Activated CD4-positive, alpha-beta T cell treated with anti-CD3 and anti-CD28 coated beads, Interleukin-2, amount 10 ng/mL, durations not matched to agents 7 days and 5 days (primary cell): ENCODE data around the gene ZNF273. TPM values are rescaled to one million over a fixed set of nuclear protein-coding genes. Genes with fewer than 3 reads are reported as not detected.
"Not testable (repeated sequence)": the region's sequence is repeated elsewhere in the genome, so short reads cannot be mapped to it uniquely, and the experiment has no call there.

Experiments used
- CTCF ChIA-PET: fragments of 350-600 bp; sonication (Branson Sonifier 250); formaldehyde crosslinking; loops from one replicate; lab custom pipeline; 2021; ENCODE audit warnings: antibody characterized with exemption; lab: Charles Lee
- POLR2A ChIA-PET: fragments of 350-600 bp; sonication (Branson Sonifier 250); formaldehyde crosslinking; loops from one replicate; lab custom pipeline; 2021; ENCODE audit warnings: antibody characterized with exemption; lab: Charles Lee
- DNase-seq: peaks from one replicate; pipeline ENCODE4 v3.0.0-alpha.2; 2020
- H3K27ac Mint-ChIP-seq: one replicate; pipeline ENCODE4 v1.8.0; 2021; ENCODE audit warnings: mild to moderate bottlenecking, moderate library complexity, mixed read lengths
- H3K27me3 Mint-ChIP-seq: one replicate; pipeline ENCODE4 v1.8.0; 2021; ENCODE audit warnings: mixed read lengths
- H3K36me3 Mint-ChIP-seq: one replicate; pipeline ENCODE4 v1.8.0; 2021; ENCODE audit warnings: low read depth, mixed read lengths
- H3K4me1 Mint-ChIP-seq: one replicate; pipeline ENCODE4 v1.8.0; 2021; ENCODE audit warnings: mixed read lengths
- H3K4me3 Mint-ChIP-seq: one replicate; pipeline ENCODE4 v1.8.0; 2021; ENCODE audit warnings: mild to moderate bottlenecking, moderate library complexity, mixed read lengths
- H3K9me3 Mint-ChIP-seq: one replicate; pipeline ENCODE4 v1.8.0; 2021; ENCODE audit warnings: mixed read lengths
- total RNA-seq, 2 experiments: library from RNA; stranded (reverse); gene quantifications; one replicate each; pipeline ENCODE4 v1.2.3, GENCODE V29; 2021

Gene ZNF273
- total RNA-seq, 2 experiments from 2014 or later, result 9.7 to 11.7 TPM

DNA sequence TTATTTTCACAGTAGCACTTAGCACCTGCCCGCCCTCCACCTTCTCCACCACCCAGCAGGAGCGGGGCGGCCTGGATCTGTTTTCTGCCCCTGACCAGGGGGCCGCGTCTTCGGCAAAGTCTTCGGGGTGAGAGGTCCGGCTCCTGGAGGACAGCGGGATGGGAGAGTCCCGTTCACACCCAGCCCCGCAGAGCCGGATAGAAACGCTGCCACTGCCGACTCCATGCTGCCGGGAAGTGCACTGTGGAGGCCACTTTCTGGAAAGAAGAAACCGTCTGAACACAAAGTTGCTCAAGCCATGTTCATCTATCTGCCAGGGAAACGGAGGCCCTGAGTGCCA lies 14.5 kb upstream of the ZNF273 start:
- Mint-ChIP-seq H3K27ac (no peak overlapping the region), H3K27me3 (peaks cover 52% of the 10 kb centered on the region), H3K36me3 (no peaks in the 10 kb centered on the region), H3K4me1 (peaks cover 10% of the 10 kb centered on the region), H3K9me3 (no peaks in the 10 kb centered on the region), H3K4me3 (peak overlapping the region; percentile 69)
- CTCF ChIA-PET, result no interaction called here
- DNase-seq, result no peak
- POLR2A ChIA-PET, result no interaction called here

DNA sequence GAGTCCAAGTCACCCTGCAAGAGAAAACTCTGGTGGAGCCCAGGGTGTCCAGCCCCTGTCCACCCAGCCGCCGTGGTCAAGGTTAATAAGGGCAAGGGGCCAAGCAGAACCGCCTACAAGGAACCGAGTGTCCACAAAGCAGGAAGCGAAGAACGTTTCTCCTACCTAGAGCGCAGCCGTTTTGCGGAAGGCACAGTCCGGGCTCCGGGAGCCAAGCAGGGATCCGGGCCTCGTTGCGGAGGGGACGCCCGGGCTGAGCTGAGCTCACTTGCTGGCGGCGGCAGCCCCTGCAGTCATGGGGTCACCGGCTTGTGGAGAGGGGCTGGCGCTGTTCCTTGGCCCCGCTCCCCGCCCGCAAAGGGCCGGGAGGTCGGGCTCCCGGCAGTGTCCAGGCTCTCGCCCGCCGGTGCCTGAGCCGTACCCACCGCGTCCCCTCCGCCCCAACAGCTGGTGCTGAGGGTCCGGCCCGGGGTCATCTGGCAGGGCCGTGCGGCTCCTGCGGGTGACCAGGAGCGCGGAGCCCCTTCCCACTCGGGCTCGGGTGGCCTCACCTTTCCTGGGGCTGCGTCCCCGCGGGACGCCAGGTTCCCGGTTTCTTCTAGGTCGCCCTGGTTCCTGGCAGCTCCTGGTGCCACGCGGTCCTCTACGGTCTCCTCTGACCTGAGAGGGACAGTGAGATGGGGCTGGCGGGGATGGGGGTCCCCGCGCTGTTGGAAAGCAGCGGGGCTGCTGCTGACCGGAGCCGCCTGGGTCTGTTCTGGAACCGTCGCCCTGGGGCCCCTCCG lies 14.0 kb upstream of the ZNF273 start:
- H3K36me3 Mint-ChIP-seq, result no peaks in the 10 kb centered on the region
- ChIA-PET POLR2A (no interaction called here), CTCF (no interaction called here)
- peak overlapping the region; percentile 69 for H3K4me3 Mint-ChIP-seq
- H3K9me3 Mint-ChIP-seq, result no peaks in the 10 kb centered on the region
- peaks cover 50% of the 10 kb centered on the region for H3K27me3 Mint-ChIP-seq
- H3K4me1 Mint-ChIP-seq, result peaks cover 10% of the 10 kb centered on the region
- H3K27ac Mint-ChIP-seq, result no peak overlapping the region
- DNase-seq, result no peak

DNA sequence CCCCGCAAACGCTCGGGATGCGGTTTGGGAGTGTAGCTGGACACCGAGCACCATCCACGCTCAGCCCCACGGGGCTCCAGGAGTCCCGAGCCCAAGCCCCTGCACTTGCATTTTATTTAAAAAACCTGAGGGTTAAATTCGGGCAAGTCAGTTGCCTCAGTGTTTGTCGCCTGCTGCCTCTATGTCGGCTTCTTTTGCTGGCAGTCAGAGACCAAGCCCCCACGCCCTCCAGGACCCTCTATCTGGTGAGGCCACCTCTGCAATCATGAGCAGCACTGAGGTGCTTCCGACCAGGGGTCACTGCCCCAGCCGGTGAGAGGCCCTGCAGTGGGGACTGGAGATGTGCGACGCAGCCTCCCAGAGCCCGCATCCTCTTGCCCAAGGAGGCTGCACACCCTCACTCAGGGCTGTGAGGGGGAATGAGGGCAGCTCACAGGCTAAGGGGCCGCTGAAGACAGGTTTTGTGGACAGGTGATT lies 13.3 kb upstream of the ZNF273 start:
- Mint-ChIP-seq H3K27me3 (peaks cover 50% of the 10 kb centered on the region), H3K4me1 (peaks cover 10% of the 10 kb centered on the region), H3K27ac (no peak overlapping the region), H3K4me3 (no peak overlapping the region), H3K36me3 (no peaks in the 10 kb centered on the region), H3K9me3 (no peaks in the 10 kb centered on the region)
- CTCF ChIA-PET, result no interaction called here
- no peak for DNase-seq
- POLR2A ChIA-PET, result no interaction called here

DNA sequence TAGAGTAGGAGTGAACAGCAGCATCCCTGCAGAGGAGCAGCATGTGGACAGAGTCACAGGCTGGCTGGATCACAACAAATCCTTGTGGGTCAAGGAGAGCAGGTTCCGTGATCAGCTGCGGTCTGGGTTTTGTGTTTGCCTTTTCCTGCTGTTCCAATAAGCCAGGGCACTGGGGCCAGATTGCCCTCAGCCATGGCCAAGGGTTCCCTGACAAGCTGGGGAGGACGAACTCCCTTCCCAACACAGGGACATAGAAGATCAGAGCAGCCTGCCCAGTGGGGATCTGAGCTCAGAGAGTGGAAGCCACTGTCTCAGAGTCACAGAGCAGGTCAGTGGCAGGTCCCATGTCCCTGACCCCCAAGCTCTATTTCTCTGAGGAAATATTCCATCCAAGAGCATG lies 12.8 kb upstream of the ZNF273 start:
- H3K4me3 Mint-ChIP-seq, CTCF ChIA-PET, H3K27ac Mint-ChIP-seq, H3K9me3 Mint-ChIP-seq, POLR2A ChIA-PET, DNase-seq, H3K36me3 Mint-ChIP-seq: not testable (repeated sequence)
- Mint-ChIP-seq H3K27me3 (peaks cover 50% of the 10 kb centered on the region), H3K4me1 (peaks cover 10% of the 10 kb centered on the region)

DNA sequence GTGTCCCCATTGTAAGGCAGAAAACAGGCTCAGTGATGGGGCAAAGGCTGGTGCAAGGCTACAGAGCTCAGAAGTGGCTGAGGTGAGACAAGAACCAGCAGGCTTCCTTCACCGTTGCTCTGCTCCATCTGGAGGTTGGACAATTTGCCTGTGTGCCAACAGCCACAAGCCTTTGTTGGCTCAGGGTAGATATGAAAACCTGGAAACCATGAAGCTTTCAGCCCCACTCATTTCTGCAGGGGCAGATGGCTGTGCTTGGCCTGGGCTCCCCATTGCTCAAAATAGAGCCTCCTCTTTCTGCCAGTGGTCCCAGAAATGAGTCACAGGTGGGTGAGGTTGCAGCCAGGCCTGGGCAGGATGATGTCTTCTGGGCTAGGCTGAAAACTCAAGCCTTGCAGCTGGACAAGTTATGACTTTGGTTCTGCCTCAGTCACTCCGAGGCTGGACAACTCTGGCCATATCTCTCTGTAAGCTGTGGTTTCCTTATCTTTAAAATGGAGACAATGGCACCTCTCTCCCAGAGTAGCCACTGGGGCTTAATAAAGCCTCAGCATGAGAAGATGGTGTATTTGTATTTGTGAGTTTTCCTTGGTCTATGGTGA lies 12.2 kb upstream of the ZNF273 start:
- no peak overlapping the region for H3K27ac Mint-ChIP-seq
- CTCF ChIA-PET, result no interaction called here
- DNase-seq, result no peak

DNA sequence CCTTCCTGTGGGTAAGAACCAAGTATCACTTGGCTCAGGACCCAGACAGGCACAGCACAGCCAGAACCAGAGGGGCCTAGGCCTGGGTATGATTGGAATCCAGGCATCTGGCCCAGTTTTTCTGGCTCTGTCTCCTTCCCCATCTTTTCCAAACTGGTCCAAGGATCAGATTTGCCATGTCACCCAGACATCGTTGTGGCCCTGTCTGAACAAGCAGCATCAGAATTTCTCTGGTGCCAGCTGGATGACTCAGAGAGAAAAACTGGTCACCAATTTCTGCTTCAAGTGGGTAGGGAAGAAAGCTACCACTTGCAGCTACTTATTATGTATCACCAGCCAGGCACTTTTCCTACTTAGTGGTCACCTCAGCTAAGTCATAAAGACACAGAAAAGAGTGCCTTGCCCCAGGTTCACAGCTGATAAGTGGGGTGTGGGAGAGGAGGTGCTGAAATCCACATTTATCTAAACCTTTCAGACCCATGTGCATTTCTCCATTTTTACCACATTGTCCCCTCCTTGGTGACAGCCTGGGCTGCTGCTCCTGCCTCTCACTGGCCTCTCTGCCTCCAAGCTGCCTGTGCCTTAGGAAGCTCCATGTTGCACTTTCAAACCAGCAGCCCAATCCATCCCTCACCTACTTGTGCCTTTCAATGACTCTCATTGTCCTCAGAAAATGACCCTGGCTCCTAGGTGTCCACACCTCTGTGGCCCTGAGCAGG lies 11.6 kb upstream of the ZNF273 start:
- POLR2A ChIA-PET, H3K9me3 Mint-ChIP-seq, H3K36me3 Mint-ChIP-seq, H3K4me3 Mint-ChIP-seq, H3K27ac Mint-ChIP-seq, DNase-seq: not testable (repeated sequence)
- peaks cover 47% of the 10 kb centered on the region for H3K27me3 Mint-ChIP-seq
- CTCF ChIA-PET, result interaction anchor here (1.7 kb wide), 1 partner anchor 12 kb away, joined by 4 read pairs; the partner anchor contains the start of gene ZNF273
- H3K4me1 Mint-ChIP-seq, result peaks cover 10% of the 10 kb centered on the region

More for the DNA sequence above, 12.2 kb upstream of the ZNF273 start:
- Mint-ChIP-seq H3K4me1 (peaks cover 10% of the 10 kb centered on the region), H3K36me3 (no peaks in the 10 kb centered on the region), H3K27me3 (peaks cover 50% of the 10 kb centered on the region), H3K9me3 (no peaks in the 10 kb centered on the region), H3K4me3 (no peak overlapping the region)
- POLR2A ChIA-PET, result no interaction called here

DNA sequence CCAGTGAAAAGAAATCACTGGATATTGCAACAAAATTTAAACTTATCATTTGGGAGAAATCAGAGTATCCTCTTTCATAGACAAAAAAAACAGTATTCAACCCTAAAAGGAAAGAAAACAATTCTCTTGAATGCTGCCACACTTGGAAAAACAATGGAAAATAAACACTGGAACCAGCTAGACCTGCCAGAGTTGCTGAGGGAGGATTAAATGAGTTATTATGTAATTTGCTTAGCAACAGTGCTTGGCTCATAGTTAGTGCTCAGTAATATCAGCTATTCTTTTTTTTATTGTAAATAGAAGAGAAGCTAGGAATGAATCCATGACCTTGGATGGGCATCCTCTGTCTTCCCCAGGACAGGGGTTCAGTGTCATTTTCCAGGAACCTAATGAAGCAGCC lies 11.0 kb upstream of the ZNF273 start:
- POLR2A ChIA-PET, result no interaction called here
- no peak overlapping the region for H3K4me3 Mint-ChIP-seq

DNA sequence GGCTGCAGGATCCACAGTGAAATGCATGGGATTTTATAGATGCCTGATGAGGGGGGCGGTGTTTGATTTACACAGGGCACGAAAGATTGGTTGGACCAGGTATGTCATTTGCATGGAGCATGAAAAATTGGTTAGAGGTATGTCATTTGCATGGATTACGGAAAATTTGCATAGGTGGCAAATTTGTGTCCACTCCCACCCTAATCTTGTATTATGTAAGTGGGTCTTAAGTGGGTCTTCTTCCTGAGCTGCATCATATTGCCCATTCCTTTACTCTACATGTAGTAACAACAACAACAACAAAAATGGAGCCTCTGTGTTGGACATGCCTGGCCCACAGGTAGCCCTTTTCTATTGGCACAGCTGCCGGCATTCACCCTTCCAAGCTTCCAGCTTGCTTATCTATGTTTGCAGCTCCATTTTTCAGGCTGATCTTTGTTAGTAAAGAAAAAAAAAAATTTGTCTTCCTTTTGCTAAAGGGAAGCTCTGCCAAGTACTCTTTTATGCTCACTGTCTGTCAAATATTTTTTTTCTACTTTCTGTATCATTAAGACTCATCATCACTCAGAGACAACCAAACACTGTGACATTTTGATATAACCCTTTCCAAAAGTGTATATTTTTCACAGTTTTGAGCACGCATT lies 10.3 kb upstream of the ZNF273 start:
- no peak for DNase-seq
- no peaks in the 10 kb centered on the region for H3K36me3 Mint-ChIP-seq
- no peak overlapping the region for H3K4me3 Mint-ChIP-seq
- H3K27ac Mint-ChIP-seq, result no peak overlapping the region
- no peaks in the 10 kb centered on the region for H3K9me3 Mint-ChIP-seq
- H3K4me1 Mint-ChIP-seq, result peaks cover 10% of the 10 kb centered on the region
- CTCF ChIA-PET, result interaction anchor here (1.7 kb wide), 1 partner anchor 10 kb away, joined by 4 read pairs; the partner anchor contains the start of gene ZNF273
- POLR2A ChIA-PET, result no interaction called here
- H3K27me3 Mint-ChIP-seq, result peaks cover 41% of the 10 kb centered on the region

More for the DNA sequence above, 11.0 kb upstream of the ZNF273 start:
- CTCF ChIA-PET, result interaction anchor here (1.7 kb wide), 1 partner anchor 11 kb away, joined by 4 read pairs; the partner anchor contains the start of gene ZNF273
- H3K9me3 Mint-ChIP-seq, result no peaks in the 10 kb centered on the region
- H3K27ac Mint-ChIP-seq, result no peak overlapping the region
- peaks cover 10% of the 10 kb centered on the region for H3K4me1 Mint-ChIP-seq
- DNase-seq, result no peak
- no peaks in the 10 kb centered on the region for H3K36me3 Mint-ChIP-seq
- H3K27me3 Mint-ChIP-seq, result peaks cover 43% of the 10 kb centered on the region

DNA sequence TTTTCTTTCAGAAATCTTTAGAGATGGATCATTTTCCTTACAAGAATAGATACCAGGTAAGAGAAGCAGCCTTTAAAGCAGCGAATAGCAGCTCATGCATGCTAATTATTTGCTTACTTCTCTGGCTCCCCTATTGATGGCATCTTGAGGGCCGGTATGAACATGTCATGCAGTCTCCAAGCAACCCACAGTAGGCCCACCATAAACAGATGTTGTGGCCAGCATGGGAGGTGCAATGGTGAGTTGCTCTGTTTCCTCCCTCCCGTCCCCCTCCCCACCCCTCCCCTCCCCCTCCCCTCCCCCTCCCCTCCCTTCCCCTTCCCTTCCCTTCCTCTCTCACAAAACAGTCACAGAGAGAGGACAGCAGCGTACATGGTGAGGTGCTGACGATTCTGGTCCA lies 9.7 kb upstream of the ZNF273 start:
- Mint-ChIP-seq H3K9me3 (no peaks in the 10 kb centered on the region), H3K4me1 (peaks cover 5% of the 10 kb centered on the region), H3K27ac (no peak overlapping the region), H3K4me3 (no peak overlapping the region), H3K36me3 (no peaks in the 10 kb centered on the region), H3K27me3 (peaks cover 36% of the 10 kb centered on the region)
- no peak for DNase-seq
- POLR2A ChIA-PET, result no interaction called here
- CTCF ChIA-PET, result no interaction called here

DNA sequence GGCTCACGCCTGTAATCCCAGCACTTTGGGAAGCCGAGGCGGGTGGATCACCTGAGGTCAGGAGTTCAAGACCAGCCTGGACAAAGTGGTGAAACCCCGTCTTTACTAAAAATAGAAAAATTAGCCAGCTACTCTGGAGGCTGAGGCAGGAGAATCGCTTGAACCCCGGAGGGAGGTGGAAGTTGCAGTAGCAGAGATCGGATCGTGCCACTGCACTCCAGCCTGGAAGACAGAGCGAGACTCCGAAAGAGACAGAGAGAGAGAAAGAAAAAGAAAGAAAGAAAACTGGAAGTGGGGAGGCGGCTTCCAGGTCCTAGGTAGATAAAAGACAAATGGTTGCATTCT lies 640 bp upstream of the ZNF273 start:
- POLR2A ChIA-PET, H3K27me3 Mint-ChIP-seq, DNase-seq, H3K9me3 Mint-ChIP-seq: not testable (repeated sequence)
- CTCF ChIA-PET, result interaction anchor here (1.9 kb wide), 1 partner anchor 10 kb away, joined by 4 read pairs; no protein-coding TSS in a partner anchor
- Mint-ChIP-seq H3K4me1 (peaks cover 37% of the 10 kb centered on the region), H3K4me3 (peak overlapping the region; percentile 96), H3K36me3 (peaks cover 23% of the 10 kb centered on the region), H3K27ac (peak overlapping the region; percentile 98)

DNA sequence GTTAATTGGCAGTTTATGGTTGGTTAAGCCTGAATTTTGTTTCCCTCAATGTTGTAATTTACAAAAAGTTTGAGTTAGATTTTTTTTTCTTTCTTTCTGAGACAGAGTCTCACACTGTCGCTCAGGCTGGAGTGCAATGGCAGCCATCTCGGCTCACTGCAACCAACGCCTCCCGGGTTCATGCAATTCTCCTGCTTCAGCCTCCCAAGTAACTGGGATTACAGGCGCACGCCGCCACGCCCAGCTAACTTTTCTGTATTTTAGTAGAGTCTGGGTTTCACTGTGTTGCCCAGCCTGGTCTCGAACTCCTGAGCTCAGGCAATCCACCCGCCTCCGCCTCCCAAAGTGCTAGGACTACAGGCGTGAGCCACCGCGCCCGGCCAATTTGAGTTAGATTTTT lies 935 bp downstream of the ZNF273 start:
- Mint-ChIP-seq H3K36me3 (peaks cover 35% of the 10 kb centered on the region), H3K4me3 (peak overlapping the region; percentile 96), H3K27ac (peak overlapping the region; percentile 98), H3K27me3 (no peaks in the 10 kb centered on the region), H3K9me3 (peaks cover 8% of the 10 kb centered on the region), H3K4me1 (peaks cover 44% of the 10 kb centered on the region)
- ChIA-PET CTCF (interaction anchor here (1.2 to 1.9 kb wide), 3 partner anchors 12 to 38 kb away, joined by 4 read pairs; no protein-coding TSS in a partner anchor), POLR2A (no interaction called here)
- no peak for DNase-seq

DNA sequence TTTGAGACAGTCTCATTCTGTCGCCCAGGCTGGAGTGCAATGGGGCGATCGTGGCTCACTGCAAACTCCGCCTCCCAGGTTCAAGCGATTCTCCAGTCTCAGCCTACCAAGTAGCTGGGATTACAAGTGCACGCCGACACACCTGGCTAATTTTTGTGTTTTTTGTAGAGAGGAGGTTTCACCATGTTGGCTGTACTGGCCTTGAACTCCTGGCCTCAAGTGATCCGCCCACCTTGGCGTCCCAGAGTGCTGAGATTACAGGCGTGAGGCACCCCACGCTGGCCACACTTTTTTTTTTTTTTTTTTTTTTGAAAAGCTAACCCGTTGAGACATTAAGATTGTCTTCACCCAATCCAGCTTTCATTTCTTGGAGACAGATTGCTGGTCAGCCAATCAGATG lies 2.1 kb downstream of the ZNF273 start:
- Mint-ChIP-seq H3K4me1 (peaks cover 44% of the 10 kb centered on the region), H3K36me3 (peaks cover 44% of the 10 kb centered on the region), H3K27me3 (no peaks in the 10 kb centered on the region), H3K27ac (no peak overlapping the region), H3K4me3 (no peak overlapping the region), H3K9me3 (peaks cover 10% of the 10 kb centered on the region)
- no peak for DNase-seq
- ChIA-PET CTCF (interaction anchor here (0.7 kb wide), 1 partner anchor 235 kb away, joined by 4 read pairs; no protein-coding TSS in a partner anchor), POLR2A (no interaction called here)
